GM20431 (cell line): ENCODE results near the gene FAM209A.
"Not testable (repeated sequence)": the region's sequence is repeated elsewhere in the genome, so short reads cannot be mapped to it uniquely, and the experiment has no call there.

ENCODE experiments used
- in situ Hi-C: fragments of 300-500 bp; cut with MseI, MboI; formaldehyde crosslinking; loops from one replicate; pipeline ENCODE4 v1.15.0; 2020; ENCODE audit warnings: low sequenced_read_pairs; ENCODE audit not compliant: unreplicated experiment

FAM209A gene

GRCh38 chr20:56524444-56524843 is at the start of gene FAM209A:
Gene FAM209A, plus strand, starts transcription at chr20:56524744. Its CDS starts 65 bp downstream, at chr20:56524809.
- in situ Hi-C loops = not testable (repeated sequence)

- in situ Hi-C loops = no loop called here
These were observed 40.6 kb upstream of the FAM209A start for GRCh38 chr20:56483970-56484369.

GRCh38 chr20:56487216-56487615 is 37.3 kb upstream of the FAM209A start:
- in situ Hi-C loops = no loop called here

GRCh38 chr20:56488566-56488965 is 36.0 kb upstream of the FAM209A start:
- in situ Hi-C loops = no loop called here

- in situ Hi-C loops = no loop called here
These were observed 23.4 kb upstream of the FAM209A start for GRCh38 chr20:56501116-56501515.

- in situ Hi-C loops = no loop called here
These were observed 20.6 kb upstream of the FAM209A start for GRCh38 chr20:56503916-56504315.

GRCh38 chr20:56504373-56505005 is 20.1 kb upstream of the FAM209A start:
- in situ Hi-C loops = no loop called here

GRCh38 chr20:56506103-56506502 is 18.4 kb upstream of the FAM209A start:
- in situ Hi-C loops = no loop called here

- in situ Hi-C loops = no loop called here
These were observed 12.6 kb upstream of the FAM209A start for GRCh38 chr20:56511926-56512325.

GRCh38 chr20:56513161-56514150 is 11.1 kb upstream of the FAM209A start:
- in situ Hi-C loops = no loop called here

- in situ Hi-C loops = no loop called here
These were observed 7.9 kb upstream of the FAM209A start for GRCh38 chr20:56516631-56517030.

- in situ Hi-C loops = no loop called here
These were observed 7.3 kb upstream of the FAM209A start for GRCh38 chr20:56517211-56517610.

- in situ Hi-C loops = no loop called here
These were observed 6.9 kb upstream of the FAM209A start for GRCh38 chr20:56517641-56518040.

GRCh38 chr20:56518126-56518525 is 6.4 kb upstream of the FAM209A start:
- in situ Hi-C loops = no loop called here

- in situ Hi-C loops = no loop called here
These were observed 5.7 kb upstream of the FAM209A start for GRCh38 chr20:56518721-56519398.

GRCh38 chr20:56519551-56519950 is 5.0 kb upstream of the FAM209A start:
- in situ Hi-C loops = no loop called here

GRCh38 chr20:56520180-56520579 is 4.4 kb upstream of the FAM209A start:
- in situ Hi-C loops = no loop called here

- in situ Hi-C loops = not testable (repeated sequence)
These were observed 3.7 kb upstream of the FAM209A start for GRCh38 chr20:56520746-56521354.

GRCh38 chr20:56522311-56522710 is 2.2 kb upstream of the FAM209A start:
- in situ Hi-C loops = no loop called here

- in situ Hi-C loops = no loop called here
These were observed 3.0 kb downstream of the FAM209A start for GRCh38 chr20:56527521-56527920.
